Panc1 (cell line): ENCODE measurements around the gene PCSK7.
A peak's percentile ranks its signal among the peaks of the same experiment; 100 is the strongest.

Experiments
- POLR2AphosphoS5 ChIP-seq: IDR thresholded peaks from 2 replicates; pipeline ENCODE4 v1.6.1; 2012; ENCODE audit warnings: mild to moderate bottlenecking, low read depth, low read length, moderate library complexity
- SIN3A ChIP-seq: IDR thresholded peaks from 2 replicates; pipeline ENCODE4 v1.6.1; 2012; ENCODE audit warnings: low read depth, mild to moderate bottlenecking, low read length, moderate library complexity, borderline replicate concordance; ENCODE audit not compliant: insufficient read depth
- TCF7L2 ChIP-seq: IDR thresholded peaks from 2 replicates; pipeline ENCODE4 v1.6.1; 2011; ENCODE audit warnings: mild to moderate bottlenecking, low read depth, low read length, inconsistent platforms
- TF ChIP-seq, protein P1 (sequence below): fragments of 450-650 bp; IDR thresholded peaks from 2 replicates; pipeline ENCODE4 v1.5.1; 2017; ENCODE audit warnings: mild to moderate bottlenecking

DNA sequence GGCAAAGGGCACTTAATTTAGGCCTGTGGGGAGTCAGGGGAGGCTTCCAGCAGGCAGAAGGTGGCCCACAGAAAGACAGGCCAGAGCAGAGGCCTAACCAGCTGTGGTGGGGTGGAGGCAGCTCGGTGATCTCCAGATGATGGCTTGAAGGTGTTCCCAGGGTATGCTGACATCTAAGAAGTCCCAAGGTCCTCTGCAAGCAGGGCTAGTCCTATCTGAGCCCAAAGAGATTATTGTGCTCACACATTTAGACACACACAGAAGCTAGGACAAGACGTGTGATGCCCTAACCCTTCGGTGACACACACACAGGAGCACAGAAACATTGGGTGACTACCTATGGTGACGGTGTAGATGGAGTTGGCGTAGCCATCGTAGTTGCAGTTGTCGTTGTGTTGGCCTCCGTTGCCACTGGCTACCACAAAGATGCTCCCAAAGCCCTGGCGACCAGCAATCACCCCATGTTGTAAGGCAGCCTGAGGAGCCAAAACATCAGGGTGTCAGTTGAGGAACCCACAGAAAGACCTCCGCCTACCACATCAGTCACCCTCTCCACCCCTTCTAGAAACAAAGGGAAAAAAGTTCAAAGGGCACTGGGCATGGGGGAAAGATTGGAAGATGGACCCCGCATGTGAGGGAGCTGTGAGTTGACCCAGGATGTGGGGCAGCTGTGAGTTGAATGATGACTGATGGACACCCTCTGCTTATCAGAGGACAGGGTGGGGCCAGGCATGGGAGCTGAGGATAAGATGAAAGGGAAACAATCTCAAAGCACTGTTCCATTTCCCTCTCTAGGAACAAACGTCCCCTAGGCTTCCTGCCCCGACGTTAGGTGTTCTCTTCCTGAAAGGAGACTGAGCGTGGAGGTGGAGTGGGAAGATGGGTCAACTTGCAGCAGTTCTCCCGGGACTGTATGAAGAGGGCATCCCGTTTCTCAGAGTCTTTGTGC, 7.9 kb downstream of the PCSK7 start:
- TF ChIP-seq, protein P1, sequence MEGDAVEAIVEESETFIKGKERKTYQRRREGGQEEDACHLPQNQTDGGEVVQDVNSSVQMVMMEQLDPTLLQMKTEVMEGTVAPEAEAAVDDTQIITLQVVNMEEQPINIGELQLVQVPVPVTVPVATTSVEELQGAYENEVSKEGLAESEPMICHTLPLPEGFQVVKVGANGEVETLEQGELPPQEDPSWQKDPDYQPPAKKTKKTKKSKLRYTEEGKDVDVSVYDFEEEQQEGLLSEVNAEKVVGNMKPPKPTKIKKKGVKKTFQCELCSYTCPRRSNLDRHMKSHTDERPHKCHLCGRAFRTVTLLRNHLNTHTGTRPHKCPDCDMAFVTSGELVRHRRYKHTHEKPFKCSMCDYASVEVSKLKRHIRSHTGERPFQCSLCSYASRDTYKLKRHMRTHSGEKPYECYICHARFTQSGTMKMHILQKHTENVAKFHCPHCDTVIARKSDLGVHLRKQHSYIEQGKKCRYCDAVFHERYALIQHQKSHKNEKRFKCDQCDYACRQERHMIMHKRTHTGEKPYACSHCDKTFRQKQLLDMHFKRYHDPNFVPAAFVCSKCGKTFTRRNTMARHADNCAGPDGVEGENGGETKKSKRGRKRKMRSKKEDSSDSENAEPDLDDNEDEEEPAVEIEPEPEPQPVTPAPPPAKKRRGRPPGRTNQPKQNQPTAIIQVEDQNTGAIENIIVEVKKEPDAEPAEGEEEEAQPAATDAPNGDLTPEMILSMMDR = no peak
- TF ChIP-seq SIN3A = no peak
- TF ChIP-seq TCF7L2 = no peak
- TF ChIP-seq POLR2AphosphoS5 = 0 out of 2 replicates have a peak, but pooled peaks have one; percentile 6
